Osteocyte (in vitro differentiated cells): Measurements from ENCODE around the gene CLDN12. TPM values are rescaled to one million over a fixed set of nuclear protein-coding genes. Genes with fewer than 3 reads are reported as not detected.

Source experiments
- DNase-seq: peaks from one replicate; pipeline ENCODE4 v3.0.0; 2021; ENCODE audit warnings: mixed read lengths; ENCODE audit not compliant: unreplicated experiment; ENCODE audit errors: extremely low spot score
- H3K27ac Mint-ChIP-seq: one replicate; pipeline ENCODE4 v1.8.0; 2021; ENCODE audit warnings: mild to moderate bottlenecking, mixed read lengths; ENCODE audit not compliant: unreplicated experiment
- H3K27me3 Mint-ChIP-seq: one replicate; pipeline ENCODE4 v1.8.0; 2021; ENCODE audit warnings: mixed read lengths; ENCODE audit not compliant: unreplicated experiment
- H3K36me3 Mint-ChIP-seq: one replicate; pipeline ENCODE4 v1.8.0; 2021; ENCODE audit warnings: mixed read lengths; ENCODE audit not compliant: unreplicated experiment
- H3K4me1 Mint-ChIP-seq: one replicate; pipeline ENCODE4 v1.8.0; 2021; ENCODE audit warnings: mixed read lengths; ENCODE audit not compliant: unreplicated experiment
- H3K4me3 Mint-ChIP-seq: one replicate; pipeline ENCODE4 v1.8.0; 2021; ENCODE audit warnings: mild to moderate bottlenecking, moderate library complexity, mixed read lengths; ENCODE audit not compliant: unreplicated experiment
- H3K9me3 Mint-ChIP-seq: one replicate; pipeline ENCODE4 v1.8.0; 2021; ENCODE audit warnings: mixed read lengths; ENCODE audit not compliant: unreplicated experiment
- long read RNA-seq: library from polyadenylated mRNA; unstranded; transcript quantifications from one replicate; pipeline ENCODE4 v2.0.0, GENCODE V29; 2021
- total RNA-seq: library from RNA; stranded (reverse); gene quantifications from 2 replicates; pipeline ENCODE4 v1.2.1, GENCODE V29; 2021
- TF ChIP-seq, protein P1 (sequence below): fragments of 200-600 bp; sonication (generic); IDR thresholded peaks from 2 replicates; pipeline ENCODE4 v1.5.0; 2021; ENCODE audit warnings: antibody characterized with exemption, mild to moderate bottlenecking, moderate library complexity

CLDN12 gene
- total RNA-seq, result 20.9 and 28.9 TPM in 2 replicates
- long read RNA-seq, transcript CLDN12-213 (4 exons, 1,098 nt), result minor isoform, 10 of 84 reads
- long read RNA-seq, transcript CLDN12-201 (3 exons, 3,565 nt), result major isoform, 56 of 84 reads
- long read RNA-seq, transcript CLDN12-203 (3 exons, 3,488 nt), result minor isoform, 7 of 84 reads
- long read RNA-seq, partial matches to known transcripts, result 1 of 84 reads
- long read RNA-seq, other reads (novel, unspliced or antisense), result 7 of 84 reads

DNA sequence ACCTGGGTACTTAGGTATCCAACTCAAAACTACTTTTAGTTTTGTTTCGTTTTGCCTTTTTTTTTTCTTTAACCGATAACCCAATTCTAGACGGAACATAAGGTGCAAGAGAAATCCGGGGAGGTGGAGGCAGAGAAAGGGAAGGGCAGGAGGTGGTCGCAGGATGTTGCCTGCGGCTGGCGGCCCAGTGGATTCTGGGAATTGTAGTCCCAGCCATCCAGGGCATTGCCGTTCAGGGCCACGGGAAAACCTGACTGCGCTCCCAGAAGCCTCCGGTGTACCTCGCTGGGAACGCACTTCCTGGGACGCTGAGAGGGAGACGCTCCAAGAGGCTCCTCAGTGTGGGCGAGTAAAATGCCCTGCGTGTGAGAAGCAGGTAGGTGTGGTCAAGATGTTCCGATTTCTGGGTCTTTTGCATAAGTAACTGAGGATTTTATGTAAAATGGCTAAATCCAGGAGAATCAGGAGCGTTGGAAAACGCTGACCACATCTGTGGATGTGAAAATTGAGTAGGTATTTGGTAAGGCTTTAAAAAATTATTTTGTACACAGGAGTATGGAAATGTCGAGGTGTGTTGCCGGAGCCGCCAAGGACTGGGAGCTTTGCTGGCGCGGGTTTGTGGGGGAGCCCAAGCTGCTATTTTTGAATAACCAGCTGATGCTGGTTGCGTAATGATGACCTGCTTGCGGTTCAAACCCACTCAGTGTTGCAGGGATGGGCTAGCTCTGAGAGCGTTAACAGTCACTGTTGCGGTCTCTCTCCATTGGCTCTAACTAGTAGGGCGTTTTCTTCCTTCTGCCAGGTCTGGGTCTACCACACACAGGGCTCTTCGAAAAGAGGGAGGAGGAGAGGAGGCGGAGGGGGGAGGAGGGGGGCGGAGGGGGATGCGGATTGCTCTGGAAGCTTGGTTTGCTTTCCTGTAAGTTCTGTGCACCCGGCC lies at the start of gene CLDN12:
TSS of gene CLDN12 (plus strand) at position 288 of the 940 bp plus-strand sequence. CDS start 9,216 bp downstream, outside the sequence.
- H3K27ac Mint-ChIP-seq, result peak within 1 kb of the TSS; percentile 97
- peaks cover 25% of the 10 kb centered on the region for H3K27me3 Mint-ChIP-seq
- peaks cover 19% of the 10 kb centered on the region for H3K4me1 Mint-ChIP-seq
- H3K36me3 Mint-ChIP-seq, result peaks cover 8% of the 10 kb centered on the region
- TF ChIP-seq, protein P1, sequence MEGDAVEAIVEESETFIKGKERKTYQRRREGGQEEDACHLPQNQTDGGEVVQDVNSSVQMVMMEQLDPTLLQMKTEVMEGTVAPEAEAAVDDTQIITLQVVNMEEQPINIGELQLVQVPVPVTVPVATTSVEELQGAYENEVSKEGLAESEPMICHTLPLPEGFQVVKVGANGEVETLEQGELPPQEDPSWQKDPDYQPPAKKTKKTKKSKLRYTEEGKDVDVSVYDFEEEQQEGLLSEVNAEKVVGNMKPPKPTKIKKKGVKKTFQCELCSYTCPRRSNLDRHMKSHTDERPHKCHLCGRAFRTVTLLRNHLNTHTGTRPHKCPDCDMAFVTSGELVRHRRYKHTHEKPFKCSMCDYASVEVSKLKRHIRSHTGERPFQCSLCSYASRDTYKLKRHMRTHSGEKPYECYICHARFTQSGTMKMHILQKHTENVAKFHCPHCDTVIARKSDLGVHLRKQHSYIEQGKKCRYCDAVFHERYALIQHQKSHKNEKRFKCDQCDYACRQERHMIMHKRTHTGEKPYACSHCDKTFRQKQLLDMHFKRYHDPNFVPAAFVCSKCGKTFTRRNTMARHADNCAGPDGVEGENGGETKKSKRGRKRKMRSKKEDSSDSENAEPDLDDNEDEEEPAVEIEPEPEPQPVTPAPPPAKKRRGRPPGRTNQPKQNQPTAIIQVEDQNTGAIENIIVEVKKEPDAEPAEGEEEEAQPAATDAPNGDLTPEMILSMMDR, result no peak
- peak; percentile 90 for DNase-seq
- peak within 1 kb of the TSS; percentile 87 for H3K4me3 Mint-ChIP-seq
- peaks cover 12% of the 10 kb centered on the region for H3K9me3 Mint-ChIP-seq

GRCh38 chr7:90383422-90383821 lies 19.8 kb upstream of the CLDN12 start:
- DNase-seq, result no peak
- Mint-ChIP-seq H3K36me3 (peaks cover 62% of the 10 kb centered on the region), H3K4me1 (peaks cover 19% of the 10 kb centered on the region), H3K27me3 (no peaks in the 10 kb centered on the region), H3K9me3 (peaks cover 19% of the 10 kb centered on the region), H3K27ac (peak overlapping the region; percentile 44), H3K4me3 (no peak overlapping the region)
- TF ChIP-seq, protein P1, result no peak

- Mint-ChIP-seq H3K4me3 (no peak overlapping the region), H3K4me1 (peaks cover 19% of the 10 kb centered on the region), H3K36me3 (peaks cover 59% of the 10 kb centered on the region), H3K9me3 (peaks cover 19% of the 10 kb centered on the region), H3K27ac (peak overlapping the region; percentile 31), H3K27me3 (no peaks in the 10 kb centered on the region)
- TF ChIP-seq, protein P1, result no peak
- no peak for DNase-seq
These were observed 19.4 kb upstream of the CLDN12 start for GRCh38 chr7:90383861-90384260.

GRCh38 chr7:90384433-90384832 lies 18.8 kb upstream of the CLDN12 start:
- TF ChIP-seq, protein P1, result no peak
- H3K9me3 Mint-ChIP-seq, result peaks cover 16% of the 10 kb centered on the region
- H3K4me1 Mint-ChIP-seq, result peaks cover 19% of the 10 kb centered on the region
- no peaks in the 10 kb centered on the region for H3K27me3 Mint-ChIP-seq
- no peak for DNase-seq
- no peak overlapping the region for H3K4me3 Mint-ChIP-seq
- H3K36me3 Mint-ChIP-seq, result peaks cover 57% of the 10 kb centered on the region
- no peak overlapping the region for H3K27ac Mint-ChIP-seq
